ENCODE measurements around the gene VAMP4.

VAMP4 gene

GRCh38 chr1:171783816-171784530 is 42.1 kb upstream of the VAMP4 start:
- Histone ChIP-seq H3K9me3 (ENCODE audit: control insufficient read depth, insufficient read depth, low read depth, low read length) (no peaks in the 10 kb centered on the region), H3K4me3 (ENCODE audit: low read depth, low read length) (no peak overlapping the region), H3K36me3 (ENCODE audit: control insufficient read depth in 2 of 2, insufficient read depth in 1 of 2, low read length in 2 of 2) (peaks cover 9 to 60% of the 10 kb centered on the region in 2 experiments; a peak in 2 of 3 replicates), H3K4me1 (ENCODE audit: control insufficient read depth, insufficient read depth, low read length) (no peaks in the 10 kb centered on the region), H3K27ac (ENCODE audit: extremely low read depth, low read depth, low read length) (no peak overlapping the region)
- TF ChIP-seq ZNF548 (tag by site-specific recombination; IDR thresholded peaks at IDR 0.05) (no peak), OVOL3 (tag by site-specific recombination; IDR thresholded peaks at IDR 0.05) (no peak), ZBTB8A (tag by site-specific recombination; IDR thresholded peaks at IDR 0.05) (no peak), GLI2 (tag by site-specific recombination; IDR thresholded peaks at IDR 0.05; ENCODE audit: borderline replicate concordance, low read depth) (no peak), ZNF433 (tag by site-specific recombination; IDR thresholded peaks at IDR 0.05; ENCODE audit: low read depth) (no peak), ZNF175 (tag by site-specific recombination; IDR thresholded peaks at IDR 0.05) (no peak), ZSCAN23 (tag by site-specific recombination; IDR thresholded peaks at IDR 0.05) (no peak), ZNF561 (tag by site-specific recombination; IDR thresholded peaks at IDR 0.05; ENCODE audit: borderline replicate concordance) (no peak), ZNF626 (tag by site-specific recombination; IDR thresholded peaks at IDR 0.05) (no peak), ZNF777 (tag by site-specific recombination; IDR thresholded peaks at IDR 0.05; ENCODE audit: borderline replicate concordance) (no peak), RBAK (tag by site-specific recombination; IDR thresholded peaks at IDR 0.05) (no peak)
- TF ChIP-seq, protein P1, sequence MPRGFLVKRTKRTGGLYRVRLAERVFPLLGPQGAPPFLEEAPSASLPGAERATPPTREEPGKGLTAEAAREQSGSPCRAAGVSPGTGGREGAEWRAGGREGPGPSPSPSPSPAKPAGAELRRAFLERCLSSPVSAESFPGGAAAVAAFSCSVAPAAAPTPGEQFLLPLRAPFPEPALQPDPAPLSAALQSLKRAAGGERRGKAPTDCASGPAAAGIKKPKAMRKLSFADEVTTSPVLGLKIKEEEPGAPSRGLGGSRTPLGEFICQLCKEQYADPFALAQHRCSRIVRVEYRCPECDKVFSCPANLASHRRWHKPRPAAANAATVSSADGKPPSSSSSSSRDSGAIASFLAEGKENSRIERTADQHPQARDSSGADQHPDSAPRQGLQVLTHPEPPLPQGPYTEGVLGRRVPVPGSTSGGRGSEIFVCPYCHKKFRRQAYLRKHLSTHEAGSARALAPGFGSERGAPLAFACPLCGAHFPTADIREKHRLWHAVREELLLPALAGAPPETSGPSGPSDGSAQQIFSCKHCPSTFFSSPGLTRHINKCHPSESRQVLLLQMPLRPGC (tag by site-specific recombination; IDR thresholded peaks at IDR 0.05): no peak
- ChIA-PET CTCF (interaction anchor here (0.6 to 1.3 kb wide), 2 partner anchors 16 to 129 kb away, joined by 3 to 4 read pairs; no protein-coding TSS in a partner anchor), POLR2A (no interaction called here)

DNA sequence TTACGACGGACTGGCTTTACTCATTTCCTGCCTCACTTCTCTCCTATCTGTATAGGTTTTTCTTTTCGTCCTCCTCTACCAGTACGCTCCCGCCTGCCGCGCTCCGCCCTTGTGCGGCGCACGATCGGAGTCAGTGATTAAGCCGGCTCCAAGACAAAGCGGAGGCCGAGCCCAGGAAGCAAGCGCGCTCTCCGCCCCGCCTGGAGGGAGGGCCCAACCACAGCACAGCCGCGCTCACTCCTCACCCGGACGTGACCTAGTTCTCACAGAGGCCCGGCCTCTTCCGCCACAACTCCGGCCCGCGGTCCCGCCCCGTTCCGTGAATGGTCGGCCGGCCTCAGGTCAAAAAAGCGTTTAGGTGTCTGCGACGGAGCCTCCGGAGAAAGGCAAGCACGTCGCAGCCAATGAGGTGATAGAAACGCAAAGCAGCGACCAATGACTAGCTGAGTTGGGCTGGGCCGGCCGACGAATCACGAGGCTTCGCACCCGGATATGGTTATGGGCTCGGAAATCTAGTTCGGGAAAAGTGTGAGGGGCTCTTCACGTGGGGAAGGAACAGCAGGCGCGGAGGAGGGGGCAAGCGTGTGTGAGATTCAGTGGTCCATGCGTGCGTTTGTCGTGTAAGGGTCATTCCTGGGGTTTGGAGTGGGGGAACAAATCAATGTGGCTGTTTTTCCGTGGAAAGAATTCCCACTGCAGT is 39.5 kb upstream of the VAMP4 start, which contains the start of gene METTL13:
TSS of gene METTL13 (plus strand) at position 485 of the 700 bp plus-strand sequence. CDS start 308 bp downstream, outside the sequence.
- H3K36me3 ChIP-seq (ENCODE audit: control insufficient read depth in 2 of 2, insufficient read depth in 1 of 2, low read length in 2 of 2): peaks cover 0 to 34% of the 10 kb centered on the region in 2 experiments; a peak in 1 of 3 replicates
- no peaks in the 10 kb centered on the region for H3K9me3 ChIP-seq (ENCODE audit: control insufficient read depth, insufficient read depth, low read depth, low read length)
- ChIA-PET CTCF (interaction anchor here (1.0 to 1.8 kb wide), 3 partner anchors 30 to 221 kb away, joined by 4 read pairs; no protein-coding TSS in a partner anchor), POLR2A (interaction anchor here (0.6 to 2.4 kb wide), 9 partner anchors 11 to 60 kb away, joined by 3 to 11 read pairs (median 4); partner anchors contain the start of genes DNM3 and VAMP4)
- H3K4me1 ChIP-seq (ENCODE audit: control insufficient read depth, insufficient read depth, low read length): no peaks in the 10 kb centered on the region
- H3K27ac ChIP-seq (ENCODE audit: extremely low read depth, low read depth, low read length): peak within 1 kb of the TSS; percentile 71
- H3K4me3 ChIP-seq (ENCODE audit: low read depth, low read length): peak within 1 kb of the TSS; percentile 65
- no peak for TF ChIP-seq SCRT2 (tag by site-specific recombination; IDR thresholded peaks at IDR 0.05)
- TF ChIP-seq, protein P2, sequence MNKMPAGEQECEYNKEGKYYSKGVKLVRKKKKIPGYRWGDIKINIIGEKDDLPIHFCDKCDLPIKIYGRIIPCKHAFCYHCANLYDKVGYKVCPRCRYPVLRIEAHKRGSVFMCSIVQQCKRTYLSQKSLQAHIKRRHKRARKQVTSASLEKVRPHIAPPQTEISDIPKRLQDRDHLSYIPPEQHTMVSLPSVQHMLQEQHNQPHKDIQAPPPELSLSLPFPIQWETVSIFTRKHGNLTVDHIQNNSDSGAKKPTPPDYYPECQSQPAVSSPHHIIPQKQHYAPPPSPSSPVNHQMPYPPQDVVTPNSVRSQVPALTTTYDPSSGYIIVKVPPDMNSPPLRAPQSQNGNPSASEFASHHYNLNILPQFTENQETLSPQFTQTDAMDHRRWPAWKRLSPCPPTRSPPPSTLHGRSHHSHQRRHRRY (tag by site-specific recombination; IDR thresholded peaks at IDR 0.05): no peak
- no peak for TF ChIP-seq ZNF280C (tag by site-specific recombination; IDR thresholded peaks at IDR 0.05)
- no peak for TF ChIP-seq BCL6B (tag by site-specific recombination; IDR thresholded peaks at IDR 0.05)
- peak; percentile 60; the same call in 1 of the 2 replicates for TF ChIP-seq ZSCAN30 (tag by site-specific recombination; IDR thresholded peaks at IDR 0.05)
- TF ChIP-seq ZNF513 (tag by site-specific recombination; IDR thresholded peaks at IDR 0.05): no peak
- TF ChIP-seq ZBTB17 (tag by site-specific recombination; IDR thresholded peaks at IDR 0.05): peak; percentile 93
- no peak for TF ChIP-seq MYNN (tag by site-specific recombination; IDR thresholded peaks at IDR 0.05; ENCODE audit: borderline replicate concordance)
- TF ChIP-seq ZNF768 (tag by site-specific recombination; IDR thresholded peaks at IDR 0.05): no peak
- TF ChIP-seq, protein P3, sequence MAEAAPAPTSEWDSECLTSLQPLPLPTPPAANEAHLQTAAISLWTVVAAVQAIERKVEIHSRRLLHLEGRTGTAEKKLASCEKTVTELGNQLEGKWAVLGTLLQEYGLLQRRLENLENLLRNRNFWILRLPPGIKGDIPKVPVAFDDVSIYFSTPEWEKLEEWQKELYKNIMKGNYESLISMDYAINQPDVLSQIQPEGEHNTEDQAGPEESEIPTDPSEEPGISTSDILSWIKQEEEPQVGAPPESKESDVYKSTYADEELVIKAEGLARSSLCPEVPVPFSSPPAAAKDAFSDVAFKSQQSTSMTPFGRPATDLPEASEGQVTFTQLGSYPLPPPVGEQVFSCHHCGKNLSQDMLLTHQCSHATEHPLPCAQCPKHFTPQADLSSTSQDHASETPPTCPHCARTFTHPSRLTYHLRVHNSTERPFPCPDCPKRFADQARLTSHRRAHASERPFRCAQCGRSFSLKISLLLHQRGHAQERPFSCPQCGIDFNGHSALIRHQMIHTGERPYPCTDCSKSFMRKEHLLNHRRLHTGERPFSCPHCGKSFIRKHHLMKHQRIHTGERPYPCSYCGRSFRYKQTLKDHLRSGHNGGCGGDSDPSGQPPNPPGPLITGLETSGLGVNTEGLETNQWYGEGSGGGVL (tag by site-specific recombination; IDR thresholded peaks at IDR 0.05): no peak; the same call in 1 of the 2 replicates
- TF ChIP-seq REPIN1 (tag by site-specific recombination; IDR thresholded peaks at IDR 0.05; ENCODE audit: low read depth): no peak
